ENCODE measurements around the gene FCN1.

The FCN1 gene

GRCh38 chr9:134913713-134914500 is 3.8 kb downstream of the FCN1 start:
- no peak for DNase-seq (ENCODE audit: low spot score)

- DNase-seq (ENCODE audit: low spot score) = no peak
Observed at GRCh38 chr9:134913041-134913712, 4.5 kb downstream of the FCN1 start.

- DNase-seq (ENCODE audit: low spot score) = no peak
Observed at GRCh38 chr9:134912126-134912840, 5.4 kb downstream of the FCN1 start.

DNA sequence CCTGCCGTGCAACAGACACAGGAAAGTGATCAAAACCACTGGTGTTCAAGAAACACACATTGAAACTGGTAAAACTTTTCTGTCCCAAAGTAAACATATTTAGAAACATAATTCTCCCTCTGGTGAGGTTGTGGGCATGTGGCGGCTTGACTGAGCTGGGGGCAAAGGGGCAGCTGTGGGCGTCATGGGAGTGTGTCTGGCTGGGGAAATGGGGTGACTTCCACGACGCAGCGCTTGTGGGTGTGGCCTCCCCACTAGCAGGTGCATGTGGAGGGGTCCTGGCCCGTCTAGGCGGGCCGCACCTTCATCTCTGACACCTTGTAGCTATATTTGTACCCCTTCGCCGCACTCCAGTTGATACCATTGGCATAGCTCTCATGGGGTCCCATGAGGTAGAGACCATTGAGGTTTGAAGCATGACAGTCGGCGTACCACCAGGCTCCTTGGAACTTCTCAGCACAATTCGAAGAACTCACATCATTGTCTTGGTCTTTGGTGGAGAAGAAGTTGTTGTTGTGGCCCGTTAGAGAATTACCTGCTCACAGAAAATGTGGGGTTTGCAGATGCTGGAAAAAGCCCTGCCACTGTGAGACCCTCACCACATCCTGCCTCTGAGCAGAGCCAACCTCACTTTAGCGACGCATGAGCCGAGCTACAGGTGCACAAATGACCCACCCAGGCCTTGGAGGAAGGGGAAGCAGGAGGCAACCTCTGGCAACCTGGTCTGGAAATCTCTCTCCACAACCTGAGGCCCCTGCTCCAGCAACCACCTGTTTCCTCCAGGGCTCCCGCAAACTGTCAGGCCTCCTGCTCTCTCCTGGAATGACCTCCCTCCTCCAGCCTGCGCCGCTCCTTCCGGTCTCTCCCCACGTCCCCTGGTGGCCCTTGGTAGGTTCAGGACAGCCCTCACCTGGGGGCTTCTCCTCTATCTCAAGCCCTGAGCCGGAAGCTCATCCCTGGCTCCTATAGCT is 7.9 kb downstream of the FCN1 start:
- no peak for DNase-seq (ENCODE audit: low spot score)

GRCh38 chr9:134908524-134909309 is 9.0 kb downstream of the FCN1 start:
- DNase-seq (ENCODE audit: low spot score) = no peak

DNA sequence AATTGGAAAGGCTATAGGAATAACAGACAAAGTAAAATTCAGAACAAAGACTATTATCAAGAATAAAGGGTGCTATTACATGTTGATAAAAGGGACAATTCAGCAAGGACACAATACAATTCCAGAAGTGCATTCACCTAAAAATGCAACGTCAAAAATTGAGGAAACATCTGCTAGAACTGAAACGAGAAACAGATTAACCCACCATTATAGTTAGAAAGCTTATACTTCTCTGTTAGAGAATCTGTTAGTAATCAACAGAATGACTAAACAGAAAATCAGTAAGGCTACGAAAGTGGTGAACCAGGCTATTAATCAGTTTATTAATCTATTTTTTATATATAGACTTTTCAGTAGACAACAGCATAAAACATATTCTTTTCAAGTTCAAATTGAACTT is 14.8 kb downstream of the FCN1 start:
- no peak for DNase-seq (ENCODE audit: low spot score)

DNA sequence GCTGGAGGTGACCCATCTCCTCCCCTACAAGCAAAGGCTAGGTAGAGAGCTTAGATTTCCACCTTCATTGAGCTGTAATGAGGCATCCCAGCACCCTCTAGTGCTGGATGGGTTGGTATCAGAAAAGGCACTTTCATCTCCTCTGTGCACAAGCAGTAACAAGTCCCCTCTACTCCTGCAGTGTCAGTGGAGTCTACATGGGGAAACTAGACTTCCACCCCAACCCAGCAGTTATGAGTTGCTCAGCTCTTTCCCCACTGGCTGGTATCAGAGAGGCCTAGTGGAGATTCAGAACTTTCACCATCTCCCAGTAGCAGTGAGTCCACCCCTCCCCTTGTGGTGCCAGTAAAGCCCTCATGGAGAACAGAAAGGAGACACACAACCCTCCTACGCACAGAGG is 17.9 kb downstream of the FCN1 start:
- DNase-seq (ENCODE audit: low spot score) = no peak

DNA sequence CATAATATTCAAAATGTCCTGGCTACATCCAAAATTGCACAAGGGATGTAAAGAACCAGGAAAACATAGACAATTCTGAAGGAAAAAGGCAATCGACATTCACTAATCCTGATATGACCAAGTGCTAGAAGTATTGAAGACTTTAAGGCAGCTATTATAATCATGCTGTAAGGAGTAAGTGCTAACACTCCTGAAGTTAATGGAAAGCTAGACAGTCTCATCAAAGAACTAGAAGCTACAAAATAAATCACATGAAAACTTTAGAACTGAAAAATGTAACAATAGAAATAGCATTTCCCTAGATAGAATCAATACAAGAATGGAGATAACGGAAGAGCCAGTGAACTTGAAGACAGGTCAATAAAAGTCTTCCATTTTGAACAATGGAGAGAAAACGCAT is 18.5 kb downstream of the FCN1 start:
- no peak for DNase-seq (ENCODE audit: low spot score)

DNA sequence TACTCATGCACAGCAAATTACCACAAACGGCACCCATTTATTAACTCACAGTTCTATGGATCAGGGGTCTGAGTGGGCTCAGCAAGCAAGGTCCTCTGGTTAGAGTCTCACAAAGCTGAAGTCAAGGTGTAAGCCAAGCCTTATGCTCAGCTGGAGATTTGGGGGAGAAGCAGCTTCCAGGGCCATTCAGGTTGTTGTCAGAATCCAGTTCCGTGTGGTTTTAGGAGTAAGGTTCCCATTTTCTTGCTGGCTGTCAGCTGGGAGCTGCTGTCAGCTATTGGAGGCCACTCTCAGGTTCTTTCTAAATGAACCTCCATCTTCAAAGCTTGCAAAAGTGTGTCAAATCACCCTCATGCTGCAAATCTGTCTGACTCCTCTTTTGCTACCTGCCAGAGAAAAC is 19.4 kb downstream of the FCN1 start:
- no peak for DNase-seq (ENCODE audit: low spot score)

DNA sequence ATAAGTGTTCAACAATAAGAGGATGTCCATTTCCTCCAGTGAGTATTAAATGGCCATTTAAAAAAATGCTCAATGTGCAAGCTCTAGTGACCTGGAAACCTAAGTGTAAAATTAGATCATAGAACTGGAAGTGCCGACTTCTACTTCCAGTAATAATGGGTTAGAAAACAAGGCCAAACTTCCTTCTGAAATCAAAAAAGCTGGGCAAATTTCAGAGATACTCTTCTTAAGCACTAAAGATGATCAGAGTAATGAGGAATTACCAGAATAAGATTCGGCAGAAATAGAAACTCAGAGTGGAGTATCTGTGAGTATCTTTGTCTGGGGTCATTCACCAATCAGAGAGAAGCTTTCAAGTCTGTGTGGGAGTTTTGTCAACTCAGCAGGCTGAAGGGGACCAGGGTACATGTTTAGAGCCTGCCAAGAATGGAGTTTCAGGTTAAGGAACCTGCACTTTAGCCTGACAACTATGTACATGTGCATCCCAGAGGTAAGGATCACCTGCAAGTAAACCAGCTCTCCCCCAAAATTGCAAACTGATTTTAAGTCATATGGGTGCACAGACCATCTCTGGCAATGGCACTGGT is 20.0 kb downstream of the FCN1 start:
- no peak for DNase-seq (ENCODE audit: low spot score)

DNA sequence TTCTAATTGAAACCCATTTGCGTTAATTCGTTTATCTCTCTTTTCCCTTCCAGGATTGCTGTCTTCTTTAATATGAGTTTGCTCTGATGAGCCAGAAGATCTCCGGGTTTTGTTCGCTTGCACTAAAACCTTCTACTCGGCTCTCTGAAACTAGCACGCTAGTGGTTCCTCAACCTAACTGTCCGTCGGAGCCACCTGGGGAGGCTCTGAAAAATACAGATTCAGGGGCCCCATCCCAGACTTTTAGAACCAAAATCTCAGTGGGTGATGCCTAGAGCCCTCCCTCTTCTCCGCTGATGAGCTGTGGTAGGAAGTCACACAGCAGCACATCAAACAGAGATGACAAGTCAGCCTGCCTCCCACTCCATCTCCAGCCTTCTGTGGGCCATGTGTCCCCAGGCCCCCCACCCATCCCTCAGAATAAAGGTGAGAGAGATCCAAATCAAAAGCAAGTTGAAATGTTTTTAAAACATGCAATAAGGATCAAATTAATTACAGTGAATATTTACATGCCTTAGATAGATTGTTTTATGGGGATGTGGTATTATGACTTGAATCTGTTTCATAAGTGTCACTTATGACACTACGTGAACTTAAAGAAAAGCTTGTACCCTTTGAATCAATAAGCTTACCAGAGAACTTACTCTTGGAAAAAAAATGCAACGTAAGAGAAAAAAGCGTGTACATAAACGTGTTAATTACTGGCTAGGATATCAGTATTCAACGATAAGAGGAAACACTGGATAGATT is 20.7 kb downstream of the FCN1 start:
- DNase-seq (ENCODE audit: low spot score) = no peak

DNA sequence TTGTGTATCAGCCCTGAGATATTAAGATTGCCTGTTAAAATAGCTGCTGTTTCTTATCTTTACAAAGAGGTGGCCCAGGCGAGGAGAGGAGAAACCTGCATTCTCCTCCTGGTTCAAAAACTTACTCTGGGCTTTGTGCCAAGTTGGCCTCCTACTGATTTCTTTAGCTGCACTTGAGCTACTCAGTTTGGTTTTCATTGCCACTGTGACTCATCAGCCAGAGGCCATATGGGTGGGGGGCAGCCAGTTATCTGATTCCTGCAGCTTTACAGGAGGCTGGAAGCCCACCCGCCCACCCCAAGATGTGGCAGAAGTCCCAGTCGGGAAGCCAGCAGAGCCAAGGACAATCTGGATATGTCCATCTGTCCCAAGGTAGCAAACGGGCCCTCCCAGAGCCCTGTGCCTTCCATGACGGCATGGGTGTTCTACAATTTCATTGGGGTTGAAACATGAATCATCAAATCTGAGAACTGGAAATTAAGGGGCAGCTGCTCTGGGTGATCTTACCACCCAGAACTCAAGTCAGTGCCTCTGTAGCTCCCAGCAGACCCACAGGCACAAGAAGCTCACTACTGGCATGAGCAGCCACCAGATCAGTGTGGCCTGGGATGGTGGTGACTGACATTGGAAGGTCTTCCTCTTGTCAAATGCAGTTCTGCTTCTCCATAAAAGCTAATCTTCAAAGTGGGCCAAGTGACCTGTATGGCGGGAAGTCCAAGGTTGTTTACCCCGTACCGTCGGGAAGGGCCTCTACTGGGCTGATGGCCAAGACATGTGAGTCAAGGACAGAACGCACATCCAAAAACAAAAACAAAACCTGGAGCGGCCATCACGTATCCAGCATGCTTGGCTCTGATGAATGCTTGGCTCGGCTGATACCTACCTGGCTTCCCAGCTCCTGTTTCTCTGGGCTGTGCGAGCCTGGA is 21.5 kb downstream of the FCN1 start:
- DNase-seq (ENCODE audit: low spot score) = no peak

- no peak for DNase-seq (ENCODE audit: low spot score)
Observed at GRCh38 chr9:134895567-134895907, 22.2 kb downstream of the FCN1 start.

DNA sequence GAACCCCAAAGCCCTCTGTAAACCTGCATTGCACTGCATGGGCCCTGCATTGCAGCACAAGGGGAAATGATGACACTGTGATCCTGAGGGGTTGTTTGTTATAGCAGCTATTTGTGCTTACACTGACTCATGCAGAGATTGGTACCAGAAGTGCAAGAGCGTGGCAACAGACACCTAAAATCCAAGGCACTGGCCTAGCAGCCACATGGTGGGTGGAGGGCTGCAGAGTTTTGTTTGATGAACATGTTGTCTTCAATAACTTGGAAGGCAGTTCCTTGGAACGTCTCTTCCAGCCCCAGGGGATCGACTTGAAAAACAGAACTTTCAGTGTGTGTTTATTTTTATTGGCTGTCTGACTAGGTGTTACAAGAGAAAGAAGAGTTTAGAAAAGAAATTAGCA is 22.6 kb downstream of the FCN1 start:
- no peak for DNase-seq (ENCODE audit: low spot score)

DNA sequence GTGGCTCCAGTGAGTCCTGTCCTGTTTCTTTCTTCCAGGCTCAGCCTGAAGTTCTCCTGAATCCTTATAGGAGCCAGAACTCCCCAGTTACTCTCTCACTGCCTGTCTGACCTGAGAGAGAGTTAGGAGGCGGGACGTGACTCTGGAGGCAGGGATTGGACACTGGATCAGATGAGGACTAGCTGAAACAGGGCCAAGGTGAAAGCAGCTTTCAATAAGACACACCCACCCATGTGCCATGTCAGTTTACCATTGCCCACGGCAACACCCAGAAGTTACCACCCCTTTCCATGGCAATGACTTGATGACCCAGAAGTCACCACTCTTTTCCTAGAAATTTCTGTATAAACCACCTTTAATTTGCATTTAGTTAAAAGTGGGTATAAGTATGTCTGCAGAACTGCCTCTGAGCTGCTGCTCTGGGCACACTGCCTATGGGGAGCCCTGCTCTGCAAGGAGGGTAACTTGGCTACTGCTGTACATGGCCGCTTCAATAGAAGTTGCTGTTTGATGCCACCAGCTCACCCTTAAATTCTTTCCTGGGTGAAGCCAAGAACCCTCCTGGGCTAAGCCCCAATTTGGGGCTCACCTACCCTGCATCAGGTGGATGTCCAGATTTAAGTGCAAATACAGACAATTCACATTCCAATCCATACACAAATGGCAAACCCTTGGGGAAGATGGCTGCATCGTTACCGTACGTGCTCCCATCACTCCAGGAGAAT is 23.4 kb downstream of the FCN1 start:
- no peak for DNase-seq (ENCODE audit: low spot score)

GRCh38 chr9:134892820-134893420 is 24.8 kb downstream of the FCN1 start:
- DNase-seq (ENCODE audit: low spot score) = no peak

DNA sequence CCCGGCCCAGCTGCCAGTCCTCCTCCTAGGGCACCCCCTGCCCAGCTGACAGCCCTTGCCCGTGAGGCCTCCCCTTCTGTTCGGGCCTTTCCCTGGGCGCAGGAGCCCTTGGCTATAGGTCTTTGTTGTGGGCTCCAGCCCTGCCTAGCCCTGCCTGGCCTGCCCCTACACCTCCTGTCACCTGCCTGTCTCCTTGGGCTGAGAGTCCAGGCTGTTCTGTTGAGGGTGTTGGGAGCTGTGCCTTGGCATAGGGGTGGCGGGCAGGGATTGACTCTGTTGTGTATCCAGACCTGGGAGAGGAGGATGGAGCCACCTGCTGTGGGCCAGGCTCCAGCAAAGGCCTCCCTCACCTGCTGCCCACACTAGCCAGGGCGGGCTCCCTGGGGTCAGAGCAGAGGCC is 25.5 kb downstream of the FCN1 start:
- DNase-seq (ENCODE audit: low spot score) = no peak

GRCh38 chr9:134891713-134892112 is 26.0 kb downstream of the FCN1 start:
- no peak for DNase-seq (ENCODE audit: low spot score)

All from Ammon's horn (tissue), 1 donor.